Mesenchymal stem cell (in vitro differentiated cells and primary cell): Measurements from ENCODE around the gene WWOX.

Experiments
- DNase-seq: peaks from one replicate; pipeline ENCODE4 v3.0.0-alpha.2; 2013
- H2AFZ ChIP-seq: one replicate; pipeline ENCODE4 v1.6.1; 2013; ENCODE audit warnings: low read depth, mild to moderate bottlenecking, control low read depth, inconsistent platforms, low read length, moderate library complexity
- H2AK5ac ChIP-seq: 2 replicates; pipeline ENCODE4 v1.6.1; 2013; ENCODE audit warnings: low read length, moderate library complexity, mild to moderate bottlenecking, inconsistent platforms; ENCODE audit not compliant: severe bottlenecking
- H2BK120ac ChIP-seq: one replicate; pipeline ENCODE4 v1.6.1; 2013; ENCODE audit warnings: low read depth, mild to moderate bottlenecking, inconsistent platforms, low read length, moderate library complexity
- H2BK12ac ChIP-seq, 2 experiments: one replicate each; pipeline ENCODE4 v1.6.1; 2013; ENCODE audit warnings: inconsistent platforms in 2 of 2, low read length in 2 of 2, mild to moderate bottlenecking in 2 of 2, moderate library complexity in 2 of 2, control low read depth in 1 of 2
- H2BK15ac ChIP-seq: one replicate; pipeline ENCODE4 v1.6.1; 2013; ENCODE audit warnings: mild to moderate bottlenecking, low read depth, inconsistent platforms; ENCODE audit not compliant: poor library complexity, severe bottlenecking
- H2BK5ac ChIP-seq: 2 replicates; pipeline ENCODE4 v1.6.1; 2013; ENCODE audit warnings: low read depth, mild to moderate bottlenecking, low read length, control low read depth, inconsistent platforms; ENCODE audit not compliant: poor library complexity, severe bottlenecking
- H3K14ac ChIP-seq, 2 experiments: one replicate each; pipeline ENCODE4 v1.6.1; 2013; ENCODE audit warnings: inconsistent platforms in 2 of 2, low read length in 2 of 2, control low read depth in 1 of 2, mild to moderate bottlenecking in 1 of 2, moderate library complexity in 1 of 2
- H3K18ac ChIP-seq, 2 experiments: one replicate each; pipeline ENCODE4 v1.6.1; 2013; ENCODE audit warnings: inconsistent platforms in 2 of 2, low read length in 2 of 2, control low read depth in 1 of 2, low read depth in 1 of 2, mild to moderate bottlenecking in 1 of 2
- H3K23ac ChIP-seq, 2 experiments: one replicate each; pipeline ENCODE4 v1.6.1; 2013; ENCODE audit warnings: inconsistent platforms in 2 of 2, low read length in 2 of 2, mild to moderate bottlenecking in 2 of 2, moderate library complexity in 2 of 2, control low read depth in 1 of 2
- H3K27ac ChIP-seq: 2 replicates; pipeline ENCODE4 v1.5.1; 2013; ENCODE audit warnings: mild to moderate bottlenecking, moderate library complexity, low read length, control low read depth, inconsistent platforms; ENCODE audit not compliant: poor library complexity, severe bottlenecking
- H3K27me3 ChIP-seq, 2 experiments: 2 replicates each; pipeline versions ENCODE4 v1.6.1 to v1.7.0; 2013; ENCODE audit warnings: low read length in 2 of 2, mild to moderate bottlenecking in 2 of 2, moderate library complexity in 2 of 2, control low read depth in 1 of 2, inconsistent platforms in 1 of 2; ENCODE audit not compliant: control insufficient read depth in 1 of 2, insufficient read depth in 1 of 2
- H3K36me3 ChIP-seq, 2 experiments: 2 replicates each; pipeline versions ENCODE4 v1.6.1 to v1.7.0; 2013; ENCODE audit warnings: low read length in 2 of 2, control low read depth in 1 of 2, inconsistent platforms in 1 of 2, low read depth in 1 of 2, mild to moderate bottlenecking in 1 of 2; ENCODE audit not compliant: insufficient read depth in 2 of 2, control insufficient read depth in 1 of 2
- H3K4ac ChIP-seq, 2 experiments: one replicate each; pipeline ENCODE4 v1.6.1; 2013; ENCODE audit warnings: inconsistent platforms in 2 of 2, low read length in 2 of 2, mild to moderate bottlenecking in 2 of 2, moderate library complexity in 2 of 2, control low read depth in 1 of 2, low read depth in 1 of 2
- H3K4me1 ChIP-seq: 2 replicates; pipeline ENCODE4 v1.6.1; 2013; ENCODE audit warnings: low read depth, low read length, control low read depth; ENCODE audit not compliant: control insufficient read depth, insufficient read depth
- H3K4me2 ChIP-seq: 2 replicates; pipeline ENCODE4 v1.6.1; 2013; ENCODE audit warnings: low read length, mild to moderate bottlenecking, inconsistent platforms; ENCODE audit not compliant: poor library complexity, severe bottlenecking
- H3K4me3 ChIP-seq, 2 experiments: 2 replicates each; pipeline versions ENCODE4 v1.5.1 to v1.7.0; 2013; ENCODE audit warnings: low read length in 2 of 2, mild to moderate bottlenecking in 2 of 2, control low read depth in 1 of 2, low read depth in 1 of 2; ENCODE audit not compliant: insufficient read depth in 1 of 2
- H3K79me1 ChIP-seq: replicated peaks from 2 replicates; pipeline ENCODE4 v1.6.1; 2013; ENCODE audit warnings: mild to moderate bottlenecking, control low read depth, low read length, inconsistent platforms; ENCODE audit not compliant: poor library complexity, severe bottlenecking
- H3K9ac ChIP-seq: 2 replicates; pipeline ENCODE4 v1.7.0; 2013; ENCODE audit warnings: mild to moderate bottlenecking, low read length, moderate library complexity
- H3K9me3 ChIP-seq: 2 replicates; pipeline ENCODE4 v1.7.0; 2013; ENCODE audit warnings: mild to moderate bottlenecking, low read length; ENCODE audit not compliant: control insufficient read depth
- H4K8ac ChIP-seq: one replicate; pipeline ENCODE4 v1.6.1; 2013; ENCODE audit warnings: inconsistent platforms, mild to moderate bottlenecking, low read length, moderate library complexity
- H4K91ac ChIP-seq: one replicate; pipeline ENCODE4 v1.6.1; 2013; ENCODE audit warnings: mild to moderate bottlenecking, low read length, inconsistent platforms
- WGBS: methylation state at CpG from one replicate; pipeline ENCODE4 v1.1.7; 2013; ENCODE audit warnings: mixed read lengths; 5-methylcytosine and 5-hydroxymethylcytosine counted together

WWOX gene

GRCh38 chr16:79112462-79112861 lies 1013.0 kb downstream of the WWOX start:
- no peak overlapping the region for H3K23ac ChIP-seq
- no peak for DNase-seq
- H3K9ac ChIP-seq, result no peak overlapping the region
- no peak overlapping the region for H2BK120ac ChIP-seq
- no peak overlapping the region for H2AK5ac ChIP-seq
- H3K4ac ChIP-seq, result no peak overlapping the region
- H3K9me3 ChIP-seq, result peaks cover 11% of the 10 kb centered on the region
- H2BK5ac ChIP-seq, result no peak overlapping the region
- no peak overlapping the region for H2BK15ac ChIP-seq
- 87% methylated on average over 11 of the region's 12 CpGs for WGBS
- no peak overlapping the region for H4K8ac ChIP-seq
- H4K91ac ChIP-seq, result no peak overlapping the region
- no peak overlapping the region for H2BK12ac ChIP-seq
- H3K79me1 ChIP-seq, result no peaks in the 10 kb centered on the region
- H3K14ac ChIP-seq, result no peak overlapping the region
- H3K36me3 ChIP-seq, result no peaks in the 10 kb centered on the region
- H3K27ac ChIP-seq, result no peak overlapping the region
- H3K4me3 ChIP-seq, result no peak overlapping the region
- no peaks in the 10 kb centered on the region for H3K27me3 ChIP-seq
- H3K4me2 ChIP-seq, result no peak overlapping the region
- no peak overlapping the region for H3K18ac ChIP-seq
- no peak overlapping the region for H2AFZ ChIP-seq
- no peaks in the 10 kb centered on the region for H3K4me1 ChIP-seq

DNA sequence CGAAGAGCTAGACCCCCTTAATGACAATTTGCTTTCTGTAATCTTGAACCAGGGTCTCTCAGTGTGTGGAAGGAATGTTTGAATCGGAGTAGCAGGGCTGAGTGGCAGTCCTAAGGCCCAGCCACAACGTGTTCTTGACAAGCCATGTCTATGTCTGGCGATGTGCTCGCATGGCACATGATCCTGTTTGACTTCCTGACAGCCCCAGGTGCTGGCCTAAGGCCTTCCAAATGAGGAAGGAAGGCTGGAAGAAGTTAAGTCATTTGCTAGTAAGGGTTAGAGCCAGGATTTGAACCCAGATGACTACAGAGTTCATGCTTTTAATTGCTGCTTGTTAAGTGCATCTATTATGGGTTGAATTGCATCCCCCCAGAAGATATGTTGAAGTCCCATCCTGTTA lies 1014.4 kb downstream of the WWOX start:
- H3K4me3 ChIP-seq, result no peak overlapping the region
- no peak overlapping the region for H2BK120ac ChIP-seq
- no peaks in the 10 kb centered on the region for H3K4me1 ChIP-seq
- WGBS, result 82% methylated on average over 5 of the region's 5 CpGs
- H4K8ac ChIP-seq, result no peak overlapping the region
- no peak overlapping the region for H3K23ac ChIP-seq
- no peak overlapping the region for H4K91ac ChIP-seq
- H3K4me2 ChIP-seq, result no peak overlapping the region
- no peak overlapping the region for H2AK5ac ChIP-seq
- H3K27ac ChIP-seq, result no peak overlapping the region
- H3K79me1 ChIP-seq, result no peaks in the 10 kb centered on the region
- H3K27me3 ChIP-seq, result no peaks in the 10 kb centered on the region
- no peak for DNase-seq
- H2AFZ ChIP-seq, result no peak overlapping the region
- H2BK5ac ChIP-seq, result no peak overlapping the region
- H3K18ac ChIP-seq, result no peak overlapping the region
- no peak overlapping the region for H3K14ac ChIP-seq
- no peak overlapping the region for H3K9ac ChIP-seq
- H3K9me3 ChIP-seq, result peaks cover 17% of the 10 kb centered on the region
- H2BK12ac ChIP-seq, result no peak overlapping the region
- H3K4ac ChIP-seq, result no peak overlapping the region
- no peaks in the 10 kb centered on the region for H3K36me3 ChIP-seq
- H2BK15ac ChIP-seq, result no peak overlapping the region

- Histone ChIP-seq H3K18ac (no peak overlapping the region), H3K23ac (no peak overlapping the region), H4K8ac (no peak overlapping the region), H2BK12ac (no peak overlapping the region), H3K27me3 (no peaks in the 10 kb centered on the region), H3K27ac (no peak overlapping the region), H2AK5ac (no peak overlapping the region), H2BK15ac (no peak overlapping the region), H3K36me3 (no peaks in the 10 kb centered on the region), H2BK120ac (no peak overlapping the region), H3K4me2 (no peak overlapping the region), H3K79me1 (no peaks in the 10 kb centered on the region), H4K91ac (no peak overlapping the region), H2BK5ac (no peak overlapping the region), H3K9ac (no peak overlapping the region), H3K9me3 (peaks cover 17% of the 10 kb centered on the region), H3K4me1 (no peaks in the 10 kb centered on the region), H3K4ac (no peak overlapping the region), H3K4me3 (no peak overlapping the region), H2AFZ (no peak overlapping the region), H3K14ac (no peak overlapping the region)
- DNase-seq, result no peak
- 39% methylated on average over 8 of the region's 8 CpGs for WGBS
Observed at GRCh38 chr16:79114759-79115158, 1015.3 kb downstream of the WWOX start.

GRCh38 chr16:79121906-79122305 lies 1022.5 kb downstream of the WWOX start:
- H2BK5ac ChIP-seq, result no peak overlapping the region
- no peak overlapping the region for H3K27ac ChIP-seq
- 87% methylated on average over 6 of the region's 12 CpGs for WGBS

More at GRCh38 chr16:79121906-79122305, 1022.5 kb downstream of the WWOX start:
- Histone ChIP-seq H3K18ac (no peak overlapping the region), H4K8ac (no peak overlapping the region), H3K4ac (no peak overlapping the region), H2AK5ac (no peak overlapping the region), H2AFZ (no peak overlapping the region), H3K4me3 (no peak overlapping the region), H3K27me3 (no peaks in the 10 kb centered on the region), H2BK120ac (no peak overlapping the region), H3K9me3 (peaks cover 11% of the 10 kb centered on the region), H3K14ac (no peak overlapping the region), H3K9ac (no peak overlapping the region), H3K4me2 (no peak overlapping the region), H3K23ac (no peak overlapping the region), H3K36me3 (no peaks in the 10 kb centered on the region), H3K79me1 (no peaks in the 10 kb centered on the region), H2BK15ac (no peak overlapping the region), H3K4me1 (no peaks in the 10 kb centered on the region), H2BK12ac (no peak overlapping the region), H4K91ac (no peak overlapping the region)
- no peak for DNase-seq
